H1 (cell line): ENCODE measurements around the gene DOP1B. TPM values are rescaled to one million over a fixed set of nuclear protein-coding genes. Genes with fewer than 3 reads are reported as not detected.

ENCODE experiments used
- CTCF ChIA-PET: fragments of 300-600 bp; sonication (Branson Sonifier 250); formaldehyde crosslinking; loops from one replicate; lab custom pipeline; 2021; ENCODE audit not compliant: partially characterized antibody; lab: Charles Lee
- POLR2A ChIA-PET: fragments of 300-600 bp; sonication (Branson Sonifier 250); formaldehyde crosslinking; loops from one replicate; lab custom pipeline; 2021; ENCODE audit warnings: inconsistent platforms; ENCODE audit not compliant: partially characterized antibody; lab: Charles Lee
- DNase-seq, 2 experiments: peaks; one replicate each; pipeline versions ENCODE4 v3.0.0 to v3.0.0-alpha.2; 2010 to 2022; ENCODE audit warnings: low spot score in 2 of 2, low read depth in 1 of 2, mixed read lengths in 1 of 2
- FAIRE-seq: peaks from 2 replicates; lab custom pipeline; 2011; peaks lifted over from hg19 to GRCh38; lab: Jason Lieb, UNC
- H2AFZ ChIP-seq: 2 replicates; pipeline ENCODE4 v1.8.1; 2012; ENCODE audit warnings: low read length, inconsistent platforms
- H2AK5ac ChIP-seq: 2 replicates; pipeline ENCODE4 v1.6.1; 2013; ENCODE audit warnings: low read depth, low read length
- H2BK120ac ChIP-seq: replicated peaks from 2 replicates; pipeline ENCODE3; 2013; ENCODE audit warnings: low read depth, low read length, inconsistent platforms
- H2BK12ac ChIP-seq: 2 replicates; pipeline ENCODE4 v1.6.1; 2013; ENCODE audit warnings: low read depth, low read length
- H2BK15ac ChIP-seq: 2 replicates; pipeline ENCODE4 v1.6.1; 2013; ENCODE audit warnings: low read length
- H2BK20ac ChIP-seq: 2 replicates; pipeline ENCODE4 v1.6.1; 2013; ENCODE audit warnings: low read length
- H2BK5ac ChIP-seq: 2 replicates; pipeline ENCODE4 v1.6.1; 2013; ENCODE audit warnings: low read depth, low read length
- H3K14ac ChIP-seq: 2 replicates; pipeline ENCODE4 v1.6.1; 2013; ENCODE audit warnings: inconsistent platforms; ENCODE audit not compliant: insufficient read length
- H3K18ac ChIP-seq: 2 replicates; pipeline ENCODE4 v1.6.1; 2013; ENCODE audit warnings: low read length; ENCODE audit errors: extremely low read depth
- H3K23ac ChIP-seq: 2 replicates; pipeline ENCODE4 v1.6.1; 2013; ENCODE audit warnings: inconsistent platforms; ENCODE audit not compliant: insufficient read length
- H3K23me2 ChIP-seq: 2 replicates; pipeline ENCODE4 v1.6.1; 2013; ENCODE audit warnings: low read depth, low read length
- H3K27ac ChIP-seq: 2 replicates; pipeline ENCODE4 v1.6.1; 2011; ENCODE audit warnings: low read depth, low read length, inconsistent platforms
- H3K27me3 ChIP-seq, 4 experiments: replicated peaks in 1 of 4; 1 replicate in 1 of 4; 2 replicates in 3 of 4; pipeline versions ENCODE4 v1.6.1 to v1.8.1; 2011 to 2013; ENCODE audit warnings: low read length in 3 of 4, mild to moderate bottlenecking in 3 of 4, inconsistent platforms in 2 of 4, mixed read lengths in 2 of 4, moderate library complexity in 1 of 4; ENCODE audit not compliant: control insufficient read depth in 3 of 4, insufficient read depth in 3 of 4; ENCODE audit errors: extremely low read depth in 1 of 4
- H3K36me3 ChIP-seq, 4 experiments: 2 replicates each; pipeline versions ENCODE4 v1.6.1 to v1.8.1; 2011 to 2013; ENCODE audit warnings: mild to moderate bottlenecking in 4 of 4, low read length in 3 of 4, moderate library complexity in 2 of 4, control low read depth in 1 of 4, inconsistent platforms in 1 of 4; ENCODE audit not compliant: insufficient read depth in 4 of 4, control insufficient read depth in 2 of 4
- H3K4ac ChIP-seq: replicated peaks from 2 replicates; pipeline ENCODE3; 2013; ENCODE audit warnings: low read length, low read depth, mixed read lengths, inconsistent platforms; ENCODE audit not compliant: insufficient read length
- H3K4me1 ChIP-seq, 4 experiments: replicated peaks in 1 of 4; 1 replicate in 1 of 4; 2 replicates in 3 of 4; pipeline versions ENCODE4 v1.6.1 to v1.8.1; 2011 to 2013; ENCODE audit warnings: low read length in 3 of 4, inconsistent platforms in 2 of 4, mixed read lengths in 1 of 4; ENCODE audit not compliant: insufficient read depth in 4 of 4, control insufficient read depth in 3 of 4
- H3K4me2 ChIP-seq, 2 experiments: 2 replicates each; pipeline versions ENCODE4 v1.6.1 to v1.8.1; 2011 to 2013; ENCODE audit warnings: low read depth in 2 of 2, low read length in 2 of 2, control low read depth in 1 of 2, inconsistent platforms in 1 of 2, mild to moderate bottlenecking in 1 of 2; ENCODE audit not compliant: insufficient read depth in 1 of 2
- H3K4me3 ChIP-seq, 4 experiments: fragments of 200-600, 300-600 bp in 1 of 4; sonication (generic), shearing (Covaris generic), sonication (Bioruptor Twin) in 1 of 4; 2 replicates each; pipeline versions ENCODE4 v1.5.1 to v1.8.1; 2011 to 2016; ENCODE audit warnings: low read length in 4 of 4, low read depth in 3 of 4, control low read depth in 2 of 4, inconsistent platforms in 2 of 4, mild to moderate bottlenecking in 2 of 4, mixed read lengths in 1 of 4, moderate library complexity in 1 of 4; ENCODE audit not compliant: insufficient read depth in 2 of 4; ENCODE audit errors: extremely low read depth in 1 of 4
- H3K56ac ChIP-seq: replicated peaks from 2 replicates; pipeline ENCODE3; 2013; ENCODE audit warnings: low read depth, mild to moderate bottlenecking, mixed read lengths, low read length, inconsistent platforms; ENCODE audit not compliant: insufficient read length
- H3K79me1 ChIP-seq: 2 replicates; pipeline ENCODE4 v1.6.1; 2013; ENCODE audit warnings: low read depth, low read length, control low read depth
- H3K79me2 ChIP-seq, 2 experiments: 2 replicates each; pipeline versions ENCODE4 v1.6.1 to v1.8.1; 2012 to 2013; ENCODE audit warnings: low read length in 2 of 2, mild to moderate bottlenecking in 2 of 2, inconsistent platforms in 1 of 2; ENCODE audit not compliant: insufficient read depth in 2 of 2, control insufficient read depth in 1 of 2
- H3K9ac ChIP-seq, 4 experiments: replicated peaks in 1 of 4; 1 replicate in 1 of 4; 2 replicates in 3 of 4; pipeline versions ENCODE4 v1.6.1 to v1.8.1; 2011 to 2013; ENCODE audit warnings: low read depth in 3 of 4, low read length in 3 of 4, control low read depth in 2 of 4, mild to moderate bottlenecking in 2 of 4, moderate library complexity in 2 of 4, inconsistent platforms in 1 of 4; ENCODE audit errors: extremely low read depth in 1 of 4
- H3K9me3 ChIP-seq, 2 experiments: 2 replicates each; pipeline versions ENCODE4 v1.6.1 to v1.8.1; 2012 to 2013; ENCODE audit warnings: mild to moderate bottlenecking in 2 of 2, moderate library complexity in 2 of 2, control low read depth in 1 of 2, inconsistent platforms in 1 of 2, low read depth in 1 of 2, low read length in 1 of 2, mixed read lengths in 1 of 2; ENCODE audit not compliant: insufficient read depth in 2 of 2
- H4K20me1 ChIP-seq, 2 experiments: replicated peaks in 1 of 2; 2 replicates each; pipeline versions ENCODE3 to v1.8.1; 2011 to 2013; ENCODE audit warnings: inconsistent platforms in 2 of 2, low read length in 2 of 2, mild to moderate bottlenecking in 1 of 2; ENCODE audit not compliant: insufficient read depth in 2 of 2, control insufficient read depth in 1 of 2
- H4K5ac ChIP-seq: 2 replicates; pipeline ENCODE4 v1.6.1; 2013; ENCODE audit warnings: low read length, low read depth, mixed read lengths, inconsistent platforms; ENCODE audit not compliant: insufficient read length
- H4K8ac ChIP-seq: 2 replicates; pipeline ENCODE4 v1.8.0; 2013; ENCODE audit warnings: mild to moderate bottlenecking, moderate library complexity, low read length, inconsistent platforms; ENCODE audit not compliant: insufficient read depth; ENCODE audit errors: extremely low read depth
- H4K91ac ChIP-seq: replicated peaks from 2 replicates; pipeline ENCODE3; 2013; ENCODE audit warnings: low read length, mixed read lengths, inconsistent platforms; ENCODE audit not compliant: insufficient read length
- CBX5 ChIP-seq: fragments of 300-800, 300-1000 bp; sonication (generic); IDR thresholded peaks from 2 replicates; pipeline ENCODE4 v1.7.1; 2016; ENCODE audit warnings: antibody characterized with exemption, low read length, low read depth
- CEBPB ChIP-seq: IDR thresholded peaks from 2 replicates; pipeline ENCODE4 v1.6.1; 2012; ENCODE audit warnings: low read depth, low read length
- CHD1 ChIP-seq: IDR thresholded peaks from 2 replicates; pipeline ENCODE4 v1.6.1; 2012; ENCODE audit warnings: low read depth, low read length, improper control_type of control experiment
- GABPA ChIP-seq: IDR thresholded peaks from 2 replicates; pipeline ENCODE4 v1.6.1; 2011; ENCODE audit warnings: mild to moderate bottlenecking, low read length, moderate library complexity, borderline replicate concordance; ENCODE audit not compliant: insufficient read depth
- GTF2F1 ChIP-seq: IDR thresholded peaks from 2 replicates; pipeline ENCODE4 v1.6.1; 2012; ENCODE audit warnings: low read depth, low read length, improper control_type of control experiment, borderline replicate concordance
- HDAC2 ChIP-seq, 2 experiments: fragments of 300-600 bp in 1 of 2; sonication (generic) in 1 of 2; IDR thresholded peaks; 2 replicates each; pipeline ENCODE4 v1.6.1; 2011 to 2012; ENCODE audit warnings: low read depth in 2 of 2, low read length in 2 of 2, mild to moderate bottlenecking in 2 of 2, moderate library complexity in 2 of 2, borderline replicate concordance in 1 of 2, inconsistent platforms in 1 of 2
- KDM1A ChIP-seq: fragments of 200-600, 300-600 bp; sonication (generic); IDR thresholded peaks from 2 replicates; pipeline ENCODE4 v1.7.1; 2016; ENCODE audit warnings: mild to moderate bottlenecking, low read length, borderline replicate concordance
- NANOG ChIP-seq: IDR thresholded peaks from 2 replicates; pipeline ENCODE4 v1.6.1; 2011; ENCODE audit warnings: low read length, low read depth, mild to moderate bottlenecking, inconsistent platforms; ENCODE audit not compliant: insufficient read depth, poor library complexity, severe bottlenecking
- POLR2A ChIP-seq, 2 experiments: IDR thresholded peaks; 1 replicate in 1 of 2; 2 replicates in 1 of 2; pipeline ENCODE4 v1.6.1; 2011; ENCODE audit warnings: low read depth in 2 of 2, low read length in 2 of 2, mild to moderate bottlenecking in 2 of 2; ENCODE audit errors: control extremely low read depth in 1 of 2
- SIRT6 ChIP-seq: IDR thresholded peaks from one replicate; pipeline ENCODE4 v1.7.1; 2012; ENCODE audit warnings: low read length, inconsistent platforms
- SP1 ChIP-seq: IDR thresholded peaks from 2 replicates; pipeline ENCODE4 v1.6.1; 2011; ENCODE audit warnings: low read depth, low read length
- SP2 ChIP-seq: IDR thresholded peaks from 2 replicates; pipeline ENCODE4 v1.6.1; 2012; ENCODE audit warnings: mild to moderate bottlenecking, low read length, inconsistent platforms
- WGBS, 2 experiments: shearing (Covaris generic) in 1 of 2; methylation state at CpG; one replicate each; pipeline versions ENCODE4 v1.1.6 to v1.1.7; 2013 to 2015; ENCODE audit warnings: low lambda C conversion rate in 2 of 2, mixed read lengths in 2 of 2, inconsistent platforms in 1 of 2, low coverage in 1 of 2, missing lambda C conversion rate in 1 of 2; ENCODE audit not compliant: insufficient replicate concordance in 2 of 2, insufficient coverage in 1 of 2, insufficient read length in 1 of 2; ENCODE audit errors: extremely low coverage in 1 of 2, missing lambda C conversion rate in 1 of 2; 5-methylcytosine and 5-hydroxymethylcytosine counted together
- polyA plus RNA-seq, 7 experiments: library from polyadenylated mRNA; depleted of rRNA in 3 of 7; stranded (reverse) in 5 of 7; unstranded in 2 of 7; fragments of >200 nt in 5 of 7; fragments of 200-250 nt in 2 of 7; gene quantifications; 1 replicate in 5 of 7; 2 replicates in 1 of 7; 4 replicates in 1 of 7; pipeline versions ENCODE4 v1.2.1 to v1.2.3, GENCODE V29; 2011 to 2013; ENCODE audit warnings: missing spikeins in 2 of 7, mixed read lengths in 2 of 7
- total RNA-seq: library from RNA; stranded (reverse); fragmentation: NEBNext Ultra II Directional; extraction: Animal tissue kit (Norgen Biotek cat#: 25700); gene quantifications from 2 replicates; pipeline ENCODE4 v1.2.1, GENCODE V29; 2021
- TF ChIP-seq, protein P1 (sequence below): IDR thresholded peaks from 2 replicates; pipeline ENCODE4 v1.6.1; 2011; ENCODE audit warnings: low read length, improper control_type of control experiment

The DOP1B gene
- total and polyA plus RNA-seq, 2 of the 8 experiments (the other 6 are each of a cell fraction or from before 2014, with no cell fraction given): 2.8 to 9.9 TPM

- POLR2A ChIA-PET: no interaction called here
- H3K36me3 ChIP-seq: no peaks in the 10 kb centered on the region
- H3K56ac ChIP-seq: no peak overlapping the region
- H2BK120ac ChIP-seq: no peak overlapping the region
- no peak overlapping the region for H2BK15ac ChIP-seq
- 93% methylated on average over 2 of the region's 2 CpGs; no CpG with 5 or more reads in 1 of the 2 experiments for WGBS, 2 experiments
- no peaks in the 10 kb centered on the region for H3K79me2 ChIP-seq
- H3K27ac ChIP-seq: no peak overlapping the region
- H3K9ac ChIP-seq: no peak overlapping the region
- no peaks in the 10 kb centered on the region for H3K4me1 ChIP-seq
- no peak overlapping the region for H4K91ac ChIP-seq
- no peak overlapping the region for H4K5ac ChIP-seq
- H3K27me3 ChIP-seq: no peaks in the 10 kb centered on the region
- H3K18ac ChIP-seq: no peak overlapping the region
- no peak overlapping the region for H2BK20ac ChIP-seq
- CTCF ChIA-PET: interaction anchor here (0.6 to 4.9 kb wide), 7 partner anchors 9 to 95 kb away, joined by 3 to 22 read pairs (median 3); no protein-coding TSS in a partner anchor
- H3K4me3 ChIP-seq: no peak overlapping the region
- H3K23me2 ChIP-seq: no peaks in the 10 kb centered on the region
- no peak overlapping the region for H3K4me2 ChIP-seq
- H3K23ac ChIP-seq: no peak overlapping the region
- no peak overlapping the region for H2BK12ac ChIP-seq
- H4K20me1 ChIP-seq: no peaks in the 10 kb centered on the region
- H3K79me1 ChIP-seq: no peaks in the 10 kb centered on the region
- no peak overlapping the region for H2AFZ ChIP-seq
- H4K8ac ChIP-seq: no peak overlapping the region
- H3K4ac ChIP-seq: no peak overlapping the region
- no peak overlapping the region for H2AK5ac ChIP-seq
- H2BK5ac ChIP-seq: no peak overlapping the region
- DNase-seq (no peak), FAIRE-seq (no peak)
- no peaks in the 10 kb centered on the region for H3K9me3 ChIP-seq
- no peak overlapping the region for H3K14ac ChIP-seq
- TF ChIP-seq SP1: no peak
- no peak for TF ChIP-seq GTF2F1
- no peak for TF ChIP-seq CEBPB
- TF ChIP-seq POLR2A (IDR thresholded peaks at IDR 0.05; ENCODE audit: control extremely low read depth in 1 of 2, low read depth in 2 of 2, low read length in 2 of 2): no peak
- no peak for TF ChIP-seq NANOG
- no peak for TF ChIP-seq CBX5
- no peak for TF ChIP-seq SIRT6
- TF ChIP-seq, protein P1, sequence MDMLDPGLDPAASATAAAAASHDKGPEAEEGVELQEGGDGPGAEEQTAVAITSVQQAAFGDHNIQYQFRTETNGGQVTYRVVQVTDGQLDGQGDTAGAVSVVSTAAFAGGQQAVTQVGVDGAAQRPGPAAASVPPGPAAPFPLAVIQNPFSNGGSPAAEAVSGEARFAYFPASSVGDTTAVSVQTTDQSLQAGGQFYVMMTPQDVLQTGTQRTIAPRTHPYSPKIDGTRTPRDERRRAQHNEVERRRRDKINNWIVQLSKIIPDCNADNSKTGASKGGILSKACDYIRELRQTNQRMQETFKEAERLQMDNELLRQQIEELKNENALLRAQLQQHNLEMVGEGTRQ: no peak
- no peak for TF ChIP-seq KDM1A
- TF ChIP-seq SP2: no peak
- TF ChIP-seq CHD1: no peak
- no peak for TF ChIP-seq GABPA
- no peak for TF ChIP-seq HDAC2 (IDR thresholded peaks at IDR 0.05; ENCODE audit: borderline replicate concordance in 1 of 2, low read depth in 2 of 2, low read length in 2 of 2)
These were observed 21.7 kb downstream of the DOP1B start for GRCh38 chr21:36178349-36178748.
